Retinal pigment epithelial cell (primary cell): ENCODE data around the gene GAB2.
"Not testable (repeated sequence)": the region's sequence is repeated elsewhere in the genome, so short reads cannot be mapped to it uniquely, and the experiment has no call there.

ENCODE experiments used
- DNase-seq: peaks from one replicate; pipeline ENCODE4 v3.0.0-alpha.2; 2010; ENCODE audit warnings: low read depth
- H3K4me3 ChIP-seq: 2 replicates; pipeline ENCODE4 v1.5.1; 2011; ENCODE audit warnings: mild to moderate bottlenecking, low read length, control low read depth, moderate library complexity
- TF ChIP-seq, protein P1 (sequence below): conservative IDR thresholded peaks from 2 replicates; pipeline ENCODE4 v1.5.1; 2011; ENCODE audit warnings: low read depth, low read length, control low read depth, inconsistent platforms

GAB2 gene

DNA sequence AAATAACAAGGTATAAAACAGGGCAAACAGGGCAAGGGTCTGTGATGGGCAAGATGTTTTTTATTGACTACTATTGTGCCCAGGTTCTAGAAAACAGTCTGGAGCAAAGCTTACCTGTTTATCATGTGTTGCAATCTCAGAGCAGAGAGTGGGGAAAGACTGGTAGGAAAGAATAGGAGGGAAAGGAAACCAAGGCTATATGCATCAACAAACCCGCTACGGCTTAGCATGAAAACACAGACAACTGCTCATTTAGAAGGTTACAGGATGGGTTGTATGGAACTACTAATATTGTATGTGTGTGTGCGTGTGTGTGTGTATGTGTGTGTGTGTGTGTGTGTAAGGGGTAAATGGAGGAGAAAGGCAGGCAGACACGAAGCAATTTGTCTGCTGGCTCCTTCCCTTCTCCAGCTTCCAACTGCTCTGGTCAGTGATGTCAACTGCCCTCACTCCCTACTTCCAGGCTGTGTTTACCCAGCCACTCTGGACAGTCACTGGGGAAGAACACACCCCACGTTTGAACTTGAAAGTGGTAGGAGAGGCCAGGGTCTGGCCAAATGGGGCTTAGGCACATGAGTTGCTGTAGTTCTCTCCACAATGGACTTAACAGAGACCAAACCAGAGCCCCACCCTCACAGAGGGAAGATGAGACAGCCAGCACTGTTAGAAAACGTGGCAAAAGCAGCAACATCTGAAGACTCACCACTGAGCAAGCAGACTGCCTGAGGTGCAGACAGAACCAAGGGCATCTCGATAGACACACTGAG lies 47.0 kb downstream of the GAB2 start:
- no peak overlapping the region for H3K4me3 ChIP-seq
- TF ChIP-seq, protein P1, sequence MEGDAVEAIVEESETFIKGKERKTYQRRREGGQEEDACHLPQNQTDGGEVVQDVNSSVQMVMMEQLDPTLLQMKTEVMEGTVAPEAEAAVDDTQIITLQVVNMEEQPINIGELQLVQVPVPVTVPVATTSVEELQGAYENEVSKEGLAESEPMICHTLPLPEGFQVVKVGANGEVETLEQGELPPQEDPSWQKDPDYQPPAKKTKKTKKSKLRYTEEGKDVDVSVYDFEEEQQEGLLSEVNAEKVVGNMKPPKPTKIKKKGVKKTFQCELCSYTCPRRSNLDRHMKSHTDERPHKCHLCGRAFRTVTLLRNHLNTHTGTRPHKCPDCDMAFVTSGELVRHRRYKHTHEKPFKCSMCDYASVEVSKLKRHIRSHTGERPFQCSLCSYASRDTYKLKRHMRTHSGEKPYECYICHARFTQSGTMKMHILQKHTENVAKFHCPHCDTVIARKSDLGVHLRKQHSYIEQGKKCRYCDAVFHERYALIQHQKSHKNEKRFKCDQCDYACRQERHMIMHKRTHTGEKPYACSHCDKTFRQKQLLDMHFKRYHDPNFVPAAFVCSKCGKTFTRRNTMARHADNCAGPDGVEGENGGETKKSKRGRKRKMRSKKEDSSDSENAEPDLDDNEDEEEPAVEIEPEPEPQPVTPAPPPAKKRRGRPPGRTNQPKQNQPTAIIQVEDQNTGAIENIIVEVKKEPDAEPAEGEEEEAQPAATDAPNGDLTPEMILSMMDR = no peak
- no peak for DNase-seq

DNA sequence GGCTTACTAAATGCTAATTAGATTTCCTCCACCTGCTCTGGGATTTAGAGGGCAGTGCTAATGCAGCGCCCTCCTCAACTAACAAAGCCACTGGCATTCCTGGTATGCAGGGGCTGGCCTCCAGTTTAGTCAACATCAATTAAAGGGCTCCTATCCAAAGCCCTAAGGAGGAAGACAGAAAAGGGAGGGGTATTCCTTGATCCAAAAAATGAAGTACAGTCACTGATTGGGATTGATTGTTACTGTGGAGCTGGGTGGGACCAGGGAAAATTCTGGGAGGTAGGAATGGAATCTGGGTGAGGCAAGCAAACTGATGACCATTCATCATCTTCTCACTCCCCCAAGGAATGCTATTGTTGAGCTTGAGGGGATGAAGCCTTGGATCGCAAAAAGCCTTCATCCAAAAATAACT lies 52.2 kb downstream of the GAB2 start:
- TF ChIP-seq, protein P1 = no peak
- peak; percentile 83 for DNase-seq
- H3K4me3 ChIP-seq = no peak overlapping the region

DNA sequence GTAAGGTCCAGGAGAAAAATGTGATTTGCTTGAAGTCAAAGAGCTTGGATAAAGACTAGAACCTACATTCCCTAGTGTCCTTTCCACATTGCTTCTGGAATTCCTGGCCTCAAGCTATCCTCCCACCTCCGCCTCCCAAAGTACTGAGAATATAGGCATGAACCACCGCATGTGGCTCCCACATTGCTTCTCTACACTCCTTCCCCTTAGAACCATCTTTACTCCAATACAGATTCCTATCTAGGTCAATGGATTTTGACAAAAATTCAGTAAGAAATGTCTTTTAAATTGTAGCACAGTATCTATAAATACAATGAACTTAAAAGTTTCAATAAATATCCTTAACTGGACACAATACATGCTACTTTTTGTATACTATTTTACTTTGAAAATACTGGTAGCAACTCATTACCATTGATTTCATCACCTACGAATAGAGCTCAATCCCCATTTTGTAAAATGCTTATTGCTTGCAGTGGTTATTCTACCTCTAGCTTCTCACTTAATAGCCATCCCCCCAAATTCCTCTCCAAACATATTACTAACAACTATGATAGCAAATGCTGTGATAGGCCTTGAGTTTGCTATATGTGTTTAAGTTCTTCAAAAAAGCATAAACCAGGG lies 53.4 kb downstream of the GAB2 start:
- no peak for DNase-seq
- H3K4me3 ChIP-seq = no peak overlapping the region
- TF ChIP-seq, protein P1 = no peak

DNA sequence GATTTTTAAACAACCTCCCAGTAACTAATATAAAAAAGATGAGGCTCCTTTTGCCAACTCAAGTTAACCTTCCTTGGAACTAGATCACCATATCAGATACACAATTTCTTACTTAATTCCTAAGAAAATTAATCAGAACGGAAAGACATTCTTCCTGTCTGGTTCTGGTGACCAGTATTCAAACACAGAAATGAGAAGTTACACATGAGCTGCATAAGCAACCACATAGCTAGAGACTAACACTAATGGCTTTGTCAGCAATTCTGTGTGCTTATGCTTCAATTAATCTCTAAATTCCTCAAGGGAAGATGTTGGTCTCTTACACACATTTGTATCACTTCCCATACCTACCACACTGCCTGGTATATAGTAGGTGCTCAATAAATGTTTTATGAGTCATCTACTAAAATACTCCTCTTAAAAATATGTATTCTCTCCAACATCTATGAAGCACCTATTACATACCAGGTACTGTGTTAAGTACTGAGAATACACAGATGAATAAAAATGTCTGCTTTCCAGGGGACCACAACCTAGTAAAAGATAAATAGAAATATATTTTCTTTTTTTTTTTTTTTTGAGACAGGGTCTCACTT lies 54.5 kb downstream of the GAB2 start:
- no peak overlapping the region for H3K4me3 ChIP-seq
- no peak for DNase-seq
- TF ChIP-seq, protein P1 = no peak

DNA sequence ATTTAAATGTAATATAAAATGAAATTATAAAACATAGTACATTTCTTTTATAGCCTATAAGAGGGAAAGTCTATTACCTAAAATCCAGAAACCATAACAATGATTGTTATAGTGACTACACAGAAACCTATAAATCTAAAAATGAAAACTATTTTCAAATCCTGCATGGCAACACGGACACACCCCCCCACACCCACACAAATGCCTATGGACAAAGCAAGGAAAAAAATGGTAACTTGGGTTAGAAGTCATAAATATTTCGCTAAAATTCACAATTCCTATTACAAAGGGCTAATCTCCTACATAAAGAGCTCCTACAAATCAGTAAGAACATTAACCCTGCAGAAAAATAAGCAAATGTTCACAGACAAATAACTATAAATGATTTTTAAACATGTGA lies 56.4 kb downstream of the GAB2 start:
- TF ChIP-seq, protein P1 = no peak
- H3K4me3 ChIP-seq = no peak overlapping the region
- DNase-seq = no peak

DNA sequence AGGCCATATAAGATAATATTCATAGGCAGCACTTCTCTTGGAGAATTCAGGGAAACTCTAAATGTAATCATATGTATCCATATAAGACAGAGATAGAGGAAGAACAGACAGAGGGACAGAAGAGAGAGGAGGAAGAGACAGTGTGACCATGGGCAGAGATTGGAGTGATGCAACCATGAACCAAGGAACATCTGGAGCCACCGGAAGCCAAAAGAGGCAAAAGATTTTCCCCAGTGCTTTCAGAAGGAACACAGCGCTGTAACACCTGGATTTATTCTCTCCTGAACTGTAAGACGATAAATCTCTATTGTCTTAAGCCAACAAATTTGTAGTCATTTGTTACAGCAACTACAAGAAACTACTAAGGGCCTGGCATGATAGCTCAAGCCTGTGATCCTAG lies 57.7 kb downstream of the GAB2 start:
- no peak for DNase-seq
- TF ChIP-seq, protein P1 = no peak
- H3K4me3 ChIP-seq = no peak overlapping the region

DNA sequence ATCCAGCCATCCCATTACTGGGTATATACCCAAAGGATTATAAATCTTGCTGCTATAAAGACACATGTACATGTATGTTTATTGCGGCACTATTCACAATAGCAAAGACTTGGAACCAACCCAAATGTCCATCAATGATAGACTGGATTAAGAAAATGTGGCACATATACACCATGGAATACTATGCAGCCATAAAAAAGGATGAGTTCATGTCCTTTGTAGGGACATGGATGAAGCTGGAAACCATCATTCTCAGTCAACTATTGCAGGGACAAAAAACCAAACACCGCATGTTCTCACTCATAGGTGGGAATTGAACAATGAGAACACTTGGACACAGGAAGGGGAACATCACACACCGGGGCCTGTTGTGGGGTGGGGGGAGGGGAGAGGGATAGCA lies 59.7 kb downstream of the GAB2 start:
- not testable (repeated sequence) for H3K4me3 ChIP-seq, DNase-seq

DNA sequence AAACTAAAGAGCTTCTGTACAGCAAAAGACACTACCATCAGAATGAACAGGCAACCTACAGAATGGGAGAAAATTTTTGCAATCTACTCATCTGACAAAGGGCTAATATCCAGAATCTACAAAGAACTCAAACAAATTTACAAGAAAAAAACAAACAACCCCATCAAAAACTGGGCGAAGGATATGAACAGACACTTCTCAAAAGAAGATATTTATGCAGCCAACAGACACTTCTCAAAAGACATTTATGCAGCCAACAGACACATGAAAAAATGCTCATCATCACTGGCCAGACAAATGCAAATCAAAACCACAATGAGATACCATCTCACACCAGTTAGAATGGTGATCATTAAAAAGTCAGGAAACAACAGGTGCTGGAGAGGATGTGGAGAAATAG lies 60.2 kb downstream of the GAB2 start:
- DNase-seq, H3K4me3 ChIP-seq: not testable (repeated sequence)

DNA sequence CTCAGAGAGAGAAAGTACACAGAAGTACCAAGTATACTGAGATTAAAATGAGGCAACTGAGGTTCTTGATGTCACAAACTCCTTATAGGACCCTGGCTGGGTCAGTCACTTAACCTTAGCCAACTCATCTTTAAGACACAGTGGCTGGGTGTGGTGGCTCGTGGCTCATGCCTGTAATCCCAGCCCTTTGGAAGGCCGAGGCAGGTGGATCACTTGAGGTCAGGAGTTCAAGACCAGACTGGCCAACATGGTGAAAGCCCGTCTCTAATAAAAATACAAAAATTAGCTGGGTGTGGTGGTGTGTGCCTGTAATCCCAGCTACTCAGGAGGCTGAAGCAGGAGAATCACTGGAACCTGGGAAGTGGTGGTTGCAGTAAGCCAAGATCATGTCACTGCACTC lies 61.9 kb downstream of the GAB2 start:
- not testable (repeated sequence) for H3K4me3 ChIP-seq, DNase-seq
